Endothelial cell of umbilical vein (primary cell): Measurements from ENCODE around the gene TXNDC2. TPM values are rescaled to one million over a fixed set of nuclear protein-coding genes. Genes with fewer than 3 reads are reported as not detected.

Experiments used
- BruUV-seq: library from RNA; stranded (reverse); fragments of 400-500 nt; replicated peaks from 2 replicates; lab custom pipeline; 2021; lab: Mats Ljungman, UMichigan
- CTCF ChIA-PET: fragments of 300-600, 350-600 bp; sonication (Branson Sonifier 250); formaldehyde crosslinking; loops from one replicate; lab custom pipeline; 2021; ENCODE audit warnings: antibody characterized with exemption, inconsistent platforms; lab: Charles Lee
- POLR2A ChIA-PET: fragments of 300-600, 350-600 bp; sonication (Branson Sonifier 250); formaldehyde crosslinking; loops from one replicate; lab custom pipeline; 2021; ENCODE audit warnings: antibody characterized with exemption, inconsistent platforms; lab: Charles Lee
- DNase-seq: peaks from one replicate; pipeline ENCODE4 v3.0.0-alpha.2; 2011; ENCODE audit warnings: low read depth, low spot score
- FAIRE-seq: peaks from 2 replicates; lab custom pipeline; 2011; peaks lifted over from hg19 to GRCh38; lab: Jason Lieb, UNC
- H2AFZ ChIP-seq: 2 replicates; pipeline ENCODE4 v1.6.0; 2012; ENCODE audit warnings: low read depth, low read length, control low read depth, inconsistent platforms
- H3K27ac ChIP-seq: 2 replicates; pipeline ENCODE4 v1.5.1; 2011; ENCODE audit warnings: low read depth, mild to moderate bottlenecking, control low read depth, low read length, moderate library complexity; ENCODE audit not compliant: insufficient read depth
- H3K27me3 ChIP-seq, 2 experiments: 2 replicates each; pipeline versions ENCODE4 v1.6.0 to v1.6.1; 2011; ENCODE audit warnings: low read length in 2 of 2, mixed read lengths in 1 of 2; ENCODE audit not compliant: control insufficient read depth in 2 of 2, insufficient read depth in 2 of 2
- H3K36me3 ChIP-seq, 2 experiments: 2 replicates in 1 of 2; 3 replicates in 1 of 2; pipeline ENCODE4 v1.5.1; 2011; ENCODE audit warnings: low read length in 2 of 2, mild to moderate bottlenecking in 1 of 2, moderate library complexity in 1 of 2; ENCODE audit not compliant: control insufficient read depth in 2 of 2, insufficient read depth in 2 of 2; ENCODE audit errors: extremely low read depth in 1 of 2
- H3K4me1 ChIP-seq: 3 replicates; pipeline ENCODE4 v1.5.1; 2011; ENCODE audit warnings: mild to moderate bottlenecking, low read length; ENCODE audit not compliant: control insufficient read depth, insufficient read depth; ENCODE audit errors: extremely low read depth
- H3K4me2 ChIP-seq: 2 replicates; pipeline ENCODE4 v1.6.1; 2011; ENCODE audit warnings: low read length, control low read depth, mixed read lengths; ENCODE audit not compliant: insufficient read depth
- H3K4me3 ChIP-seq, 3 experiments: fragments of 200-600 bp in 1 of 3; sonication (generic), shearing (Covaris generic) in 1 of 3; replicated peaks in 1 of 3; 2 replicates each; pipeline ENCODE4 v1.5.1; 2011 to 2016; ENCODE audit warnings: control low read depth in 3 of 3, low read length in 3 of 3, mild to moderate bottlenecking in 2 of 3, inconsistent platforms in 1 of 3, low read depth in 1 of 3, moderate library complexity in 1 of 3; ENCODE audit not compliant: insufficient read depth in 1 of 3
- H3K79me2 ChIP-seq: 2 replicates; pipeline ENCODE4 v1.6.0; 2012; ENCODE audit warnings: low read length, inconsistent platforms; ENCODE audit not compliant: control insufficient read depth, insufficient read depth
- H3K9ac ChIP-seq: replicated peaks from 2 replicates; pipeline ENCODE3; 2011; ENCODE audit warnings: low read length, control low read depth; ENCODE audit not compliant: insufficient read depth; ENCODE audit errors: extremely low read depth
- H3K9me1 ChIP-seq: replicated peaks from 3 replicates; pipeline ENCODE4 v1.6.0; 2011; ENCODE audit warnings: mild to moderate bottlenecking, low read length; ENCODE audit not compliant: control insufficient read depth, insufficient read depth; ENCODE audit errors: extremely low read depth
- H3K9me3 ChIP-seq: replicated peaks from 2 replicates; pipeline ENCODE4 v1.5.1; 2012; ENCODE audit warnings: low read length, inconsistent platforms; ENCODE audit not compliant: control insufficient read depth, insufficient read depth
- H4K20me1 ChIP-seq: replicated peaks from 2 replicates; pipeline ENCODE3; 2011; ENCODE audit warnings: mild to moderate bottlenecking, low read length; ENCODE audit not compliant: control insufficient read depth, insufficient read depth; ENCODE audit errors: extremely low read depth
- EZH2 ChIP-seq: IDR thresholded peaks from 2 replicates; pipeline ENCODE4 v1.6.1; 2012; ENCODE audit warnings: borderline replicate concordance, low read depth, mild to moderate bottlenecking, moderate library complexity, low read length, inconsistent platforms; ENCODE audit not compliant: severe bottlenecking
- GATA2 ChIP-seq: IDR thresholded peaks from 2 replicates; pipeline ENCODE4 v1.7.0; 2011; ENCODE audit warnings: low read depth, mild to moderate bottlenecking, moderate library complexity, mixed read lengths, low read length; ENCODE audit not compliant: insufficient read length, insufficient read depth
- JUN ChIP-seq: IDR thresholded peaks from 2 replicates; pipeline ENCODE4 v1.6.1; 2011; ENCODE audit warnings: borderline replicate concordance, low read depth; ENCODE audit not compliant: insufficient read length, insufficient read depth
- MAX ChIP-seq: IDR thresholded peaks from 2 replicates; pipeline ENCODE4 v1.6.1; 2011; ENCODE audit not compliant: insufficient read depth, insufficient read length
- MYC ChIP-seq: IDR thresholded peaks from one replicate; pipeline ENCODE4 v1.6.1; 2011; ENCODE audit warnings: mild to moderate bottlenecking, low read depth, low read length
- POLR2AphosphoS5 ChIP-seq: IDR thresholded peaks from 2 replicates; pipeline ENCODE4 v1.6.1; 2012; ENCODE audit warnings: low read depth, mild to moderate bottlenecking, control low read depth, low read length, moderate library complexity; ENCODE audit not compliant: insufficient read depth
- dilution Hi-C: fragments of 300-500 bp; cut with MboI; formaldehyde crosslinking; loops from one replicate; pipeline ENCODE4 v1.15.0; 2019; ENCODE audit warnings: low sequenced_read_pairs; ENCODE audit not compliant: extremely low pct_ligation_motif_present
- intact Hi-C: fragments of 100-400 bp; cut with micrococcal nuclease; formaldehyde crosslinking; loops from one replicate; pipeline ENCODE4 v1.10.0; 2022
- polyA plus RNA-seq, 4 experiments: library from polyadenylated mRNA; depleted of rRNA in 3 of 4; stranded (reverse) in 3 of 4; unstranded in 1 of 4; fragments of >200 nt; gene quantifications; 2 replicates each; pipeline versions ENCODE4 v1.2.1 to v1.2.3, GENCODE V29; 2011 to 2012; ENCODE audit warnings: missing spikeins in 1 of 4
- total RNA-seq: library from RNA; stranded (reverse); gene quantifications from 2 replicates; pipeline ENCODE4 v1.2.3, GENCODE V29; 2021
- TF ChIP-seq, protein P1 (sequence below), 2 donors: IDR thresholded peaks; 1 replicate in 1 of 2; 2 replicates in 1 of 2; pipeline ENCODE4 v1.5.1; 2011; ENCODE audit warnings: low read length in 2 of 2, mild to moderate bottlenecking in 2 of 2, moderate library complexity in 2 of 2, control low read depth in 1 of 2, inconsistent platforms in 1 of 2, low read depth in 1 of 2; ENCODE audit not compliant: insufficient read depth in 1 of 2; ENCODE audit errors: extremely low read depth in 1 of 2

Gene TXNDC2
- total and polyA plus RNA-seq, 2 donors (not counting 3 experiments of a cell fraction or from before 2014, with no cell fraction given): 0.12 TPM; not detected in 1

DNA sequence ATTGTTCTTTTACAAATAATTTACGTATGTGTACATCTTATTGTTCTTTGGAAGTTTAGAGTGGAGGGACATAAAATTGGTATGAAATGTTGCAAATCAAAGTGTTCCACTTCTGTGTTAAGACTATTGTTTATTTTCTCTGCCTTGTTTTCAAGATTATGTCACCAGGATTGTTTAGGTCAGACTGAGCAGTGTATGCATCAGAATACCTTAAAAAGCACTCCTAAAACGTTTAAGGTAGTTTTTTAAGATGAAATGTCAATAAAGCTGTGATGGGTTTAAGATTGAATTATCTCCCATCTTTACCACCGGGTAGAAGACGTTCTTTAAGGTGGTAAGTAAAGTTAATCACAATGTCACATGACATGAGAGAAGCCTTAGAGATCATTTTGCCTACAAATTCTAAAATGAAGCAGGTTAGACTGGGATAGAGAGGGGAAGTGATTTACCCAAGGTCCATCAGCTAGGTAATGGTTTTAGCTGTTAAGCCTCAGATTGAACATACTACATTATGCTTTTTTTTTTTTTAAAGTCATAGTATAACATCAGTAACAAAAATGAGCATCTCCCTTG, 38.7 kb downstream of the TXNDC2 start:
- POLR2A ChIA-PET: no interaction called here
- CTCF ChIA-PET: interaction anchor here (1.6 kb wide), 1 partner anchor 93 kb away, joined by 3 read pairs; no protein-coding TSS in a partner anchor
- no peaks in the 10 kb centered on the region for H3K27me3 ChIP-seq
- DNase-seq (no peak), FAIRE-seq (no peak)
- H3K4me3 ChIP-seq: no peak overlapping the region
- H4K20me1 ChIP-seq: peaks cover 26% of the 10 kb centered on the region
- H3K27ac ChIP-seq: no peak overlapping the region
- H2AFZ ChIP-seq: no peak overlapping the region
- BruUV-seq: no TSS peak
- H3K9ac ChIP-seq: no peak overlapping the region
- H3K4me2 ChIP-seq: no peak overlapping the region
- peaks cover 100% of the 10 kb centered on the region for H3K79me2 ChIP-seq
- no peaks in the 10 kb centered on the region for H3K9me1 ChIP-seq
- TF ChIP-seq, protein P1, sequence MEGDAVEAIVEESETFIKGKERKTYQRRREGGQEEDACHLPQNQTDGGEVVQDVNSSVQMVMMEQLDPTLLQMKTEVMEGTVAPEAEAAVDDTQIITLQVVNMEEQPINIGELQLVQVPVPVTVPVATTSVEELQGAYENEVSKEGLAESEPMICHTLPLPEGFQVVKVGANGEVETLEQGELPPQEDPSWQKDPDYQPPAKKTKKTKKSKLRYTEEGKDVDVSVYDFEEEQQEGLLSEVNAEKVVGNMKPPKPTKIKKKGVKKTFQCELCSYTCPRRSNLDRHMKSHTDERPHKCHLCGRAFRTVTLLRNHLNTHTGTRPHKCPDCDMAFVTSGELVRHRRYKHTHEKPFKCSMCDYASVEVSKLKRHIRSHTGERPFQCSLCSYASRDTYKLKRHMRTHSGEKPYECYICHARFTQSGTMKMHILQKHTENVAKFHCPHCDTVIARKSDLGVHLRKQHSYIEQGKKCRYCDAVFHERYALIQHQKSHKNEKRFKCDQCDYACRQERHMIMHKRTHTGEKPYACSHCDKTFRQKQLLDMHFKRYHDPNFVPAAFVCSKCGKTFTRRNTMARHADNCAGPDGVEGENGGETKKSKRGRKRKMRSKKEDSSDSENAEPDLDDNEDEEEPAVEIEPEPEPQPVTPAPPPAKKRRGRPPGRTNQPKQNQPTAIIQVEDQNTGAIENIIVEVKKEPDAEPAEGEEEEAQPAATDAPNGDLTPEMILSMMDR (IDR thresholded peaks at IDR 0.05; ENCODE audit: extremely low read depth in 1 of 2, insufficient read depth in 1 of 2, low read depth in 1 of 2, low read length in 2 of 2): no peak
- no peak for TF ChIP-seq MAX
- TF ChIP-seq GATA2: no peak
- TF ChIP-seq EZH2: no peak
- H3K9me3 ChIP-seq: no peaks in the 10 kb centered on the region
- dilution Hi-C loops: no loop called here
- no peaks in the 10 kb centered on the region for H3K36me3 ChIP-seq
- H3K4me1 ChIP-seq: peaks cover 25% of the 10 kb centered on the region
- intact Hi-C loops: no loop called here

GRCh38 chr18:9925369-9925768, 39.6 kb downstream of the TXNDC2 start:
- dilution Hi-C loops: no loop called here
- TF ChIP-seq JUN (peak; percentile 25), EZH2 (no peak), POLR2AphosphoS5 (no peak), MYC (no peak)
- TF ChIP-seq, protein P1 (IDR thresholded peaks at IDR 0.05; ENCODE audit: extremely low read depth in 1 of 2, insufficient read depth in 1 of 2, low read depth in 1 of 2, low read length in 2 of 2): no peak
- DNase-seq (peak; percentile 59), FAIRE-seq (no peak)
- Histone ChIP-seq H3K9me3 (no peaks in the 10 kb centered on the region), H3K27me3 (no peaks in the 10 kb centered on the region), H2AFZ (no peak overlapping the region), H4K20me1 (peaks cover 29% of the 10 kb centered on the region), H3K9me1 (no peaks in the 10 kb centered on the region), H3K4me2 (no peak overlapping the region), H3K4me3 (no peak overlapping the region), H3K4me1 (peaks cover 25% of the 10 kb centered on the region), H3K9ac (no peak overlapping the region), H3K79me2 (peaks cover 100% of the 10 kb centered on the region), H3K27ac (no peak overlapping the region), H3K36me3 (no peaks in the 10 kb centered on the region)
- intact Hi-C loops: no loop called here
- BruUV-seq: no TSS peak
- ChIA-PET POLR2A (no interaction called here), CTCF (no interaction called here)
